DOHH2 (cell line): ENCODE data around the gene VSTM1.
A peak's percentile ranks its signal among the peaks of the same experiment; 100 is the strongest.
"Not testable (repeated sequence)": the region's sequence is repeated elsewhere in the genome, so short reads cannot be mapped to it uniquely, and the experiment has no call there.

Experiments used
- H3F3A ChIP-seq: fragments of 200-600 bp; sonication (generic), shearing (Covaris generic); 2 replicates; pipeline ENCODE4 v1.6.0; 2016; ENCODE audit warnings: antibody characterized with exemption, mild to moderate bottlenecking; ENCODE audit not compliant: control insufficient read depth, insufficient read depth
- H3K27ac ChIP-seq: fragments of 200-600 bp; sonication (generic); 2 replicates; pipeline ENCODE4 v1.5.1; 2014; ENCODE audit warnings: low read depth, mild to moderate bottlenecking, low read length, moderate library complexity
- H3K27me3 ChIP-seq: fragments of 200-600 bp; sonication (generic); 2 replicates; pipeline ENCODE4 v1.6.1; 2014; ENCODE audit warnings: mild to moderate bottlenecking, low read length, mixed read lengths; ENCODE audit not compliant: control insufficient read depth
- H3K36me3 ChIP-seq: fragments of 200-600 bp; sonication (generic); 2 replicates; pipeline ENCODE4 v1.6.1; 2014; ENCODE audit warnings: mild to moderate bottlenecking, low read length, moderate library complexity, mixed read lengths; ENCODE audit not compliant: control insufficient read depth
- H3K4me1 ChIP-seq: fragments of 200-600 bp; sonication (generic); 2 replicates; pipeline ENCODE4 v1.6.1; 2014; ENCODE audit warnings: mild to moderate bottlenecking, low read length, mixed read lengths; ENCODE audit not compliant: control insufficient read depth
- H3K4me2 ChIP-seq: fragments of 200-600 bp; sonication (generic); 2 replicates; pipeline ENCODE4 v1.6.0; 2014; ENCODE audit warnings: mild to moderate bottlenecking, low read length, moderate library complexity
- H3K4me3 ChIP-seq: fragments of 200-600 bp; sonication (generic); 2 replicates; pipeline ENCODE4 v1.5.1; 2014; ENCODE audit warnings: mild to moderate bottlenecking, low read length, mixed read lengths
- H3K79me2 ChIP-seq: fragments of 200-600 bp; sonication (generic); 2 replicates; pipeline ENCODE4 v1.6.1; 2014; ENCODE audit warnings: mild to moderate bottlenecking, low read length, mixed read lengths; ENCODE audit not compliant: control insufficient read depth
- H3K9me2 ChIP-seq: fragments of 200-600 bp; sonication (generic); replicated peaks from 2 replicates; pipeline ENCODE4 v1.6.1; 2014; ENCODE audit warnings: mild to moderate bottlenecking, low read length, mixed read lengths; ENCODE audit not compliant: control insufficient read depth
- H3K9me3 ChIP-seq: fragments of 200-600 bp; sonication (generic); 2 replicates; pipeline ENCODE4 v1.6.1; 2014; ENCODE audit warnings: antibody characterized with exemption, low read length, mixed read lengths; ENCODE audit not compliant: control insufficient read depth, insufficient read depth
- H4K20me1 ChIP-seq: fragments of 200-600 bp; sonication (generic); 2 replicates; pipeline ENCODE4 v1.6.0; 2014; ENCODE audit warnings: low read depth, mild to moderate bottlenecking, antibody characterized with exemption, low read length, moderate library complexity; ENCODE audit not compliant: control insufficient read depth, insufficient read depth
- EZH2phosphoT487 ChIP-seq: fragments of 200-600 bp; sonication (generic); IDR thresholded peaks from 2 replicates; pipeline ENCODE4 v1.6.1; 2017; ENCODE audit warnings: borderline replicate concordance, mild to moderate bottlenecking, antibody characterized with exemption, low read length, moderate library complexity, mixed read lengths
- TF ChIP-seq, protein P1 (sequence below): fragments of 200-600 bp; sonication (generic); IDR thresholded peaks from one replicate; pipeline ENCODE4 v1.5.1; 2014; ENCODE audit warnings: antibody characterized with exemption, mild to moderate bottlenecking, low read depth, low read length; ENCODE audit not compliant: poor library complexity, severe bottlenecking

Gene VSTM1

DNA sequence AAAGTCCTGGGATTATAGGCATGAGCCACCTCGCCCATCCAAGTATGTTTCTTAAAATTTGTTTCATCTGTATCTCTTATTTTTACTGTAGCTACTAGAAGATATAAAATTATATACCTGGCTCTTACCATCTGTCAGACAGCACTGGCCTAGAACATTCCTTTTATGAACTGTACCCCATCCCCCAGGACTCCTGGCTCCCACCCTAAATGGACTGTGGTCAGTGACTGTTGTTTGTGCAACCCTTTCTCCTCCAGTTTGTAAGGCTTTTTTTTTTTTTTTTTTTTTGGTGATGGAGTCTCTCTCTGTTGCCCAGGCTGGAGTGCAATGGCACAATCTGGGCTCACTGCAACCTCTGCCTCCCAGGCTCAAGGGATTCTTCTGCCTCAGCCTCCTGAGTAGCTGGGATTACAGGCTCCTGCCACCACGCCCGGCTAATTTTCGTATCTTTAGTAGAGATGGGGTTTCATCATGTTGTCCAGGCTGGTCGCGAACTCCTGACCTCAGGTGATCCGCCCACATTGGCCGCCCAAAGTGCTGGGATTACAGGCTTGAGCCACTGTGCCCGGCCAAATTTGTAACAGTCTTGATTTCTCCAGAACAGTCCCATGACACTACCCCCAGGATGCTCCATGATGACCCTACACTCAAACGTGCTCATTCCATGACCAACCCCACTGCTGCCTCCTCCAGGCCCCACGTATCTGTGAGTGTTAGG, 41.5 kb upstream of the VSTM1 start:
- Histone ChIP-seq H3K4me3 (no peak overlapping the region), H3K27me3 (no peaks in the 10 kb centered on the region), H3K9me2 (no peaks in the 10 kb centered on the region), H3K4me1 (peaks cover 17% of the 10 kb centered on the region), H4K20me1 (no peaks in the 10 kb centered on the region), H3K79me2 (peaks cover 34% of the 10 kb centered on the region), H3K4me2 (no peak overlapping the region), H3K9me3 (no peaks in the 10 kb centered on the region), H3F3A (0 out of 2 replicates have a peak, but pooled peaks cover 2% of the 10 kb centered on the region), H3K36me3 (peaks cover 52% of the 10 kb centered on the region), H3K27ac (no peak overlapping the region)
- no peak for TF ChIP-seq EZH2phosphoT487
- TF ChIP-seq, protein P1, sequence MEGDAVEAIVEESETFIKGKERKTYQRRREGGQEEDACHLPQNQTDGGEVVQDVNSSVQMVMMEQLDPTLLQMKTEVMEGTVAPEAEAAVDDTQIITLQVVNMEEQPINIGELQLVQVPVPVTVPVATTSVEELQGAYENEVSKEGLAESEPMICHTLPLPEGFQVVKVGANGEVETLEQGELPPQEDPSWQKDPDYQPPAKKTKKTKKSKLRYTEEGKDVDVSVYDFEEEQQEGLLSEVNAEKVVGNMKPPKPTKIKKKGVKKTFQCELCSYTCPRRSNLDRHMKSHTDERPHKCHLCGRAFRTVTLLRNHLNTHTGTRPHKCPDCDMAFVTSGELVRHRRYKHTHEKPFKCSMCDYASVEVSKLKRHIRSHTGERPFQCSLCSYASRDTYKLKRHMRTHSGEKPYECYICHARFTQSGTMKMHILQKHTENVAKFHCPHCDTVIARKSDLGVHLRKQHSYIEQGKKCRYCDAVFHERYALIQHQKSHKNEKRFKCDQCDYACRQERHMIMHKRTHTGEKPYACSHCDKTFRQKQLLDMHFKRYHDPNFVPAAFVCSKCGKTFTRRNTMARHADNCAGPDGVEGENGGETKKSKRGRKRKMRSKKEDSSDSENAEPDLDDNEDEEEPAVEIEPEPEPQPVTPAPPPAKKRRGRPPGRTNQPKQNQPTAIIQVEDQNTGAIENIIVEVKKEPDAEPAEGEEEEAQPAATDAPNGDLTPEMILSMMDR: no peak

DNA sequence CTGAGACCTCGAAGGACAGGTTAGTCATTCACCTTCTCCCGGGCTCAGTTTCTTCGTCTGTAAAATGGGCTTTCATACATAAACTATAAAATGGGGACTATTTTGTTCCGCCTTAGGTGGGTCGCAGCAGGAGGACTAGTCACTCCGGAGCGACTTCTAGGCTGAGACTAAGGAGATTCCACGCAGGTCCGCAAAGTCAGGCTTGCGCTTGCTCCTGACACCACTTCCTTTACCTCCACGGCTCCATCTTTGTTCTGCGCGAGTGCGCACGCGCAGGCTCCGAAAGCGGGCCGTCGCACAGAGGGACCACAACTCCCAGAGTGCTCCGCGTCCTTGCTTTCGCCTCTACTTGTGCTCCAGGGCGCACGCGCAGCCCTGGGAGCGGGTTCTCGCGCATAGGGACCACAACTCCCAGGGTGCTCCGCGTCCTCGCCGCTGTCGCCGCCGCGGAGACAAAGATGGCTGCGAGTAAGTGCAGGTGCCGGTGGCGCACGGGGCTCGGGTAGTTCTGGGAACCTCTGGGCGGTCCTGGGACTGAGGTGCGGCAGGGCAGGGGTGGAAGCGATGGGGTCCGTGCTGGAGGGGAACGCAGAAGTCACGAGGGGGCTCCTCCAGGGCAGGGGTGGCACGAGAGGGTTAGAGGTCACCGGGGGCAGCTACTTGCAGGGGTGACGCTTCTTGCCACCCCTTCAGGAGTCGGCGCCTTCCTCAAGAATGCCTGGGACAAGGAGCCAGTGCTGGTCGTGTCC, 38.9 kb upstream of the VSTM1 start, which contains the start of gene NDUFA3:
Gene NDUFA3, plus strand, starts transcription at position 435 of the 749 bp plus-strand sequence. Its CDS starts 24 bp downstream, at position 459.
- Histone ChIP-seq H3F3A (peaks cover 6% of the 10 kb centered on the region; the same call in 1 of the 2 replicates), H3K4me1 (peaks cover 17% of the 10 kb centered on the region), H3K27ac (peak within 1 kb of the TSS; percentile 31; the same call in 1 of the 2 replicates), H3K9me3 (no peaks in the 10 kb centered on the region), H3K79me2 (peaks cover 31% of the 10 kb centered on the region), H3K4me3 (peak within 1 kb of the TSS; percentile 97), H3K4me2 (peak within 1 kb of the TSS; percentile 86), H3K27me3 (no peaks in the 10 kb centered on the region), H3K36me3 (peaks cover 28% of the 10 kb centered on the region), H3K9me2 (no peaks in the 10 kb centered on the region), H4K20me1 (no peaks in the 10 kb centered on the region)
- TF ChIP-seq, protein P1: no peak
- TF ChIP-seq EZH2phosphoT487: no peak

DNA sequence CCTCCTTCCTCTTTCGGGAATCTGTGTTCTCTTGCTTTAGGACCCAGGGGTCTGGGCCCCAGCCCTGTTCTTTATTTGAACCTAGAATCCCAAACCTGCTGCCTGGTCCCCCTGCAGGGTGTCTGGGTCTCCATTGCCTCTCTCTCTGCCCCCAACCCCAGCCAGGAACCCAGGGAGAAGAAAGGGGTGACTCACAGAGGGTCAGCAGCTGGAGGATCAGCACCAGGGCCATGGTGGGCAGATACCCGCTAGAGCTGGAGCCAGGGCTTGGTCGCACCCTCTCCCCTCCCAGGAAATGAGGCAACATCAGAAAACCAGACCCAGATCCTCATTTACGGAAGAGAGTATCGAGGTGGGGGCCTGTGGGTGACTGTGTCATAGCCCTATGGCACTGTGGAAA, 36.9 kb upstream of the VSTM1 start, which contains the start of gene OSCAR:
Gene OSCAR, minus strand, starts transcription at position 243 of the 400 bp plus-strand sequence. Its CDS starts 11 bp downstream, at position 232.
- Histone ChIP-seq H3K9me3 (no peaks in the 10 kb centered on the region), H3K4me2 (no peak within 1 kb of the TSS), H3K27me3 (no peaks in the 10 kb centered on the region), H3K4me1 (peaks cover 34% of the 10 kb centered on the region), H4K20me1 (no peaks in the 10 kb centered on the region), H3K36me3 (peaks cover 9% of the 10 kb centered on the region), H3K9me2 (no peaks in the 10 kb centered on the region), H3K27ac (no peak within 1 kb of the TSS), H3K4me3 (no peak within 1 kb of the TSS), H3F3A (peaks cover 6% of the 10 kb centered on the region; the same call in 1 of the 2 replicates), H3K79me2 (peaks cover 28% of the 10 kb centered on the region)
- TF ChIP-seq, protein P1: no peak
- TF ChIP-seq EZH2phosphoT487: no peak

DNA sequence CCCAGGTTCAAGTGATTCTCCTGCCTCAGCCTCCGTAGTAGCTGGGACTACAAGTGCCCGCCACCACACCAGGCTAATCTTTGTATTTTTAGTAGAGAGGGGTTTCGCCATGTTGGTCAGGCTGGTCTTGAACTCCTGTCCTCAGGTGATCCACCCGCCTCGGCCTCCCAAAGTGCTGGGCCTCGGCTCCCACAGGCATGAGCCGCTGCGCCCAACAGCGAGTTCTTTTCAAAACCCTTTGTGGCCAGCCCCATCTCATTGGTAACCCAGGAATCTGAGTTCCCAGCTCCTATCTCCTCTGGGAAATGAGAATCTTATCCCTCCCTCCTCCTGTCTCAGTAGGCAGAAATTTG, 36.2 kb upstream of the VSTM1 start:
- H4K20me1 ChIP-seq, H3F3A ChIP-seq, H3K36me3 ChIP-seq, H3K4me3 ChIP-seq, H3K27me3 ChIP-seq, H3K9me2 ChIP-seq, H3K9me3 ChIP-seq, H3K4me2 ChIP-seq, H3K27ac ChIP-seq: not testable (repeated sequence)
- H3K4me1 ChIP-seq: peaks cover 34% of the 10 kb centered on the region
- H3K79me2 ChIP-seq: peaks cover 22% of the 10 kb centered on the region
